ENCODE results near the gene MLLT3. TPM values are rescaled to one million over a fixed set of nuclear protein-coding genes. Genes with fewer than 3 reads are reported as not detected.

Gene MLLT3
- total and polyA plus RNA-seq, 9 donors = 8.7 to 15.4 (median 13.8) TPM

- intact Hi-C loops (cut with DNase I) = no loop called here
- Histone ChIP-seq H3K4me1 (ENCODE audit: insufficient read depth) (no peaks in the 10 kb centered on the region), H3K36me3 (no peaks in the 10 kb centered on the region), H3K27ac (no peak overlapping the region), H3K9me3 (no peaks in the 10 kb centered on the region), H3K27me3 (no peaks in the 10 kb centered on the region), H3K4me3 (no peak overlapping the region)
- TF ChIP-seq POLR2A (IDR thresholded peaks at IDR 0.05) (no peak), CTCF (IDR thresholded peaks at IDR 0.05) (no peak), EP300 (IDR thresholded peaks at IDR 0.05) (no peak)
- WGBS, 3 donors = 16 to 22% (median 21%) methylated on average over 2 of the region's 2 CpGs
- no peak for DNase-seq
These were observed 28.8 kb downstream of the MLLT3 start for GRCh38 chr9:20593537-20593936.

DNA sequence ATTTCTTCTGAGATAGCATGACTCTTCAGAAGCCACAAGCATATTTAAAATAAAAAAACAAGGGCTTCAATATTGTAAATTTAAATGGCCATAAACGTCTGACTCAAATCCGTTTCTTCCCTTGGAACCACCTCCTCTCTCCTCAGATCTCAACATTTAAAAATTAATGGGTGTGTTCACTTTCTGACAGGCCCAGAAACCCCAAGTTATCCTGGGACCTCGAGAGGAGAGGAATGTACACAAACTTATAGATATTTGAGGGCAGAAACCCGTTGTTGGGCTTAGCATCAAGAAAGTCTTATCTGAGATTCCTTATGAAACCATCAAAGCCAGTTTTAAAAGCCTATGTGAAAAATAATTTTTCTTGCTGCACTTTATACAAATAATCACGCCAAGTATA, 29.2 kb downstream of the MLLT3 start:
- no peak overlapping the region for H3K4me3 ChIP-seq
- H3K27ac ChIP-seq = no peak overlapping the region
- intact Hi-C loops (cut with DNase I) = no loop called here
- TF ChIP-seq EP300 (IDR thresholded peaks at IDR 0.05) (no peak), CTCF (IDR thresholded peaks at IDR 0.05) (no peak)
- 44 to 46% (median 45%) methylated on average over 5 of the region's 5 CpGs for WGBS, 3 donors
- H3K9me3 ChIP-seq = no peaks in the 10 kb centered on the region
- no peak for DNase-seq
- no peaks in the 10 kb centered on the region for H3K36me3 ChIP-seq
- no peaks in the 10 kb centered on the region for H3K27me3 ChIP-seq
- no peaks in the 10 kb centered on the region for H3K4me1 ChIP-seq (ENCODE audit: insufficient read depth)

- TF ChIP-seq EP300 (IDR thresholded peaks at IDR 0.05) (no peak), CTCF (IDR thresholded peaks at IDR 0.05) (no peak), POLR2A (IDR thresholded peaks at IDR 0.05) (no peak)
- 56 to 80% (median 63%) methylated on average over 1 of the region's 1 CpG for WGBS, 3 donors
- no peak overlapping the region for H3K27ac ChIP-seq
- no peak for DNase-seq
- H3K27me3 ChIP-seq = no peaks in the 10 kb centered on the region
- H3K4me3 ChIP-seq = no peak overlapping the region
- H3K9me3 ChIP-seq = no peaks in the 10 kb centered on the region
- no peaks in the 10 kb centered on the region for H3K4me1 ChIP-seq (ENCODE audit: insufficient read depth)
- intact Hi-C loops (cut with DNase I) = no loop called here
- no peaks in the 10 kb centered on the region for H3K36me3 ChIP-seq
These were observed 29.6 kb downstream of the MLLT3 start for GRCh38 chr9:20592673-20593072.

GRCh38 chr9:20591223-20591622, 31.1 kb downstream of the MLLT3 start:
- 79 to 80% (median 79%) methylated on average over 4 of the region's 4 CpGs for WGBS, 3 donors
- TF ChIP-seq CTCF (IDR thresholded peaks at IDR 0.05) = no peak
- TF ChIP-seq EP300 (IDR thresholded peaks at IDR 0.05) = no peak
- TF ChIP-seq POLR2A (IDR thresholded peaks at IDR 0.05) = no peak
- DNase-seq = no peak
- no peak overlapping the region for H3K4me3 ChIP-seq
- intact Hi-C loops (cut with DNase I) = no loop called here
- H3K4me1 ChIP-seq (ENCODE audit: insufficient read depth) = no peaks in the 10 kb centered on the region
- H3K27ac ChIP-seq = no peak overlapping the region
- H3K9me3 ChIP-seq = no peaks in the 10 kb centered on the region
- H3K27me3 ChIP-seq = no peaks in the 10 kb centered on the region
- no peaks in the 10 kb centered on the region for H3K36me3 ChIP-seq
